ENCODE data around the gene PAK1. TPM values are rescaled to one million over a fixed set of nuclear protein-coding genes. Genes with fewer than 3 reads are reported as not detected.

Gene PAK1
- total RNA-seq, 1 experiment from 2014 or later, result 26.1 TPM

DNA sequence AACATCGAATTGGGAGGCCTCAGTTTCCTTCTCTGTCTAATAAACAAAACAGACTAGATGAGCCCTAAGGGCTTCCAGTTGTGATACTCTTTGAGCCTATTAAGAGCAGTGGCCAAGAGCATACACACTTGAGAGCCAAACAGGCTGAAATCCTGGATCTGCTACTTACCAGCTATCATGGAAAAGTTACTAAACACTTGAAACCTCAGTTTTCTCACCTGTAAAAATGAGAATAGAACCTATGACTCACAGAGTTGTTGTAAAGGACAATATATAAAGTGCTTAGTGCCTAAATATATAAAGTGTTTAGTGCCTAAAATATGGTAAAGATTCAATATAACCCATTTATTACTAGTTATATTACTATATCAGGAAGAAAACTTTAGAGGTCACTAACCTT lies 148.7 kb downstream of the PAK1 start:
- POLR2A ChIA-PET (ENCODE audit: unreplicated experiment), result no interaction called here
- ATAC-seq, result no peak

DNA sequence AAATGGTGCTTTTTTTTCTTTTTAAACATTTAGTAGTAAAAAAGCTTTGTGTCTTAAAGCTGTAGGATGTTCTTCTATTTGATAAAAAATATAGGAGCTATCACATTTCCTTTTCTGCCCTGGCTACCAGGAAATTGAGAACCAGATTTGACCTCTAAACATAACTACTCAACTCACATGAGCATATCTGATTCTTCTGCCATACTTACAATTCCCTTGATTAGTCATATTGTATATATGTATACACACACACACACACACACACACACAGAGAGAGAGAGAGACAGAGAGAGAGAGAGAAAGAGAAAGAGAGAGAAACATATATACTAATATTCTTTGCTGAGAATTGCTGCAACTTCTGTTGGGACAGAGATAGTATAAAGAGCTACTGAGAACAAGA lies 149.4 kb downstream of the PAK1 start:
- Histone ChIP-seq H4K20me1 (ENCODE audit: low read length) (no peaks in the 10 kb centered on the region), H3K36me3 (ENCODE audit: low read depth, low read length) (no peaks in the 10 kb centered on the region), H3K9ac (ENCODE audit: low read length) (no peak overlapping the region), H3F3A (ENCODE audit: low read length, unreplicated experiment) (no peaks in the 10 kb centered on the region), H3K4me2 (ENCODE audit: low read length) (no peak overlapping the region), H3K27me3 (ENCODE audit: low read length) (no peaks in the 10 kb centered on the region), H2AFZ (ENCODE audit: low read length) (no peak overlapping the region), H3K4me1 (ENCODE audit: insufficient read depth, low read length) (no peaks in the 10 kb centered on the region), H3K79me2 (ENCODE audit: low read length) (no peaks in the 10 kb centered on the region), H3K9me3 (ENCODE audit: low read length) (no peaks in the 10 kb centered on the region), H3K4me3 (ENCODE audit: low read length) (no peak overlapping the region), H3K9me2 (replicated peaks; ENCODE audit: low read length) (no peaks in the 10 kb centered on the region), H3K27ac (ENCODE audit: low read length) (no peak overlapping the region)
- no peak for TF ChIP-seq EZH2phosphoT487 (IDR thresholded peaks at IDR 0.05; ENCODE audit: borderline replicate concordance, low read length)
- TF ChIP-seq CTCF (conservative IDR thresholded peaks at IDR 0.05; ENCODE audit: low read depth, low read length), result no peak
- TF ChIP-seq EZH2 (IDR thresholded peaks at IDR 0.05; ENCODE audit: low read length, unreplicated experiment), result no peak
- DNase-seq (no peak), ATAC-seq (no peak)
- intact Hi-C loops (cut with micrococcal nuclease), result no loop called here
- CTCF ChIA-PET, result no interaction called here
- POLR2A ChIA-PET (ENCODE audit: unreplicated experiment), result no interaction called here
- no TSS peak for BruUV-seq (replicated peaks)

More for the DNA sequence above, 148.7 kb downstream of the PAK1 start:
- H3K4me2 ChIP-seq (ENCODE audit: low read length), result no peak overlapping the region
- no peaks in the 10 kb centered on the region for H3K9me2 ChIP-seq (replicated peaks; ENCODE audit: low read length)
- H3K27ac ChIP-seq (ENCODE audit: low read length), result no peak overlapping the region
- no peaks in the 10 kb centered on the region for H3K27me3 ChIP-seq (ENCODE audit: low read length)
- H3F3A ChIP-seq (ENCODE audit: low read length, unreplicated experiment), result no peaks in the 10 kb centered on the region
- H3K4me1 ChIP-seq (ENCODE audit: insufficient read depth, low read length), result no peaks in the 10 kb centered on the region
- H2AFZ ChIP-seq (ENCODE audit: low read length), result no peak overlapping the region
- H3K79me2 ChIP-seq (ENCODE audit: low read length), result no peaks in the 10 kb centered on the region
- CTCF ChIA-PET, result no interaction called here
- no peak overlapping the region for H3K4me3 ChIP-seq (ENCODE audit: low read length)
- no peaks in the 10 kb centered on the region for H3K9me3 ChIP-seq (ENCODE audit: low read length)
- no peaks in the 10 kb centered on the region for H4K20me1 ChIP-seq (ENCODE audit: low read length)
- H3K9ac ChIP-seq (ENCODE audit: low read length), result no peak overlapping the region
- intact Hi-C loops (cut with micrococcal nuclease), result no loop called here
- DNase-seq, result no peak
- no peaks in the 10 kb centered on the region for H3K36me3 ChIP-seq (ENCODE audit: low read depth, low read length)
- no TSS peak for BruUV-seq (replicated peaks)
- TF ChIP-seq CTCF (conservative IDR thresholded peaks at IDR 0.05; ENCODE audit: low read depth, low read length), result no peak
- no peak for TF ChIP-seq EZH2phosphoT487 (IDR thresholded peaks at IDR 0.05; ENCODE audit: borderline replicate concordance, low read length)
- TF ChIP-seq EZH2 (IDR thresholded peaks at IDR 0.05; ENCODE audit: low read length, unreplicated experiment), result no peak

- DNase-seq, result no peak
- Histone ChIP-seq H2AFZ (ENCODE audit: low read length) (no peak overlapping the region), H3K79me2 (ENCODE audit: low read length) (no peaks in the 10 kb centered on the region), H3K27ac (ENCODE audit: low read length) (no peak overlapping the region), H3K9me3 (ENCODE audit: low read length) (no peaks in the 10 kb centered on the region), H3K4me1 (ENCODE audit: insufficient read depth, low read length) (no peaks in the 10 kb centered on the region), H3K9ac (ENCODE audit: low read length) (no peak overlapping the region), H3K36me3 (ENCODE audit: low read depth, low read length) (no peaks in the 10 kb centered on the region), H3K27me3 (ENCODE audit: low read length) (no peaks in the 10 kb centered on the region), H3F3A (ENCODE audit: low read length, unreplicated experiment) (no peaks in the 10 kb centered on the region), H3K4me3 (ENCODE audit: low read length) (no peak overlapping the region), H3K9me2 (replicated peaks; ENCODE audit: low read length) (no peaks in the 10 kb centered on the region), H4K20me1 (ENCODE audit: low read length) (no peaks in the 10 kb centered on the region), H3K4me2 (ENCODE audit: low read length) (no peak overlapping the region)
- CTCF ChIA-PET, result no interaction called here
- POLR2A ChIA-PET (ENCODE audit: unreplicated experiment), result no interaction called here
- BruUV-seq (replicated peaks), result no TSS peak
- TF ChIP-seq EZH2 (IDR thresholded peaks at IDR 0.05; ENCODE audit: low read length, unreplicated experiment), result no peak
- no peak for TF ChIP-seq CTCF (conservative IDR thresholded peaks at IDR 0.05; ENCODE audit: low read depth, low read length)
- TF ChIP-seq EZH2phosphoT487 (IDR thresholded peaks at IDR 0.05; ENCODE audit: borderline replicate concordance, low read length), result no peak
- ATAC-seq, result no peak
- intact Hi-C loops (cut with micrococcal nuclease), result no loop called here
Observed at GRCh38 chr11:77322926-77323590, 150.8 kb downstream of the PAK1 start.
